ENCODE measurements around the gene MYZAP. TPM values are rescaled to one million over a fixed set of nuclear protein-coding genes. Genes with fewer than 3 reads are reported as not detected.
A peak's percentile ranks its signal among the peaks of the same experiment; 100 is the strongest.

Gene MYZAP
- total RNA-seq, 1 experiment from 2014 or later = 8.2 TPM

DNA sequence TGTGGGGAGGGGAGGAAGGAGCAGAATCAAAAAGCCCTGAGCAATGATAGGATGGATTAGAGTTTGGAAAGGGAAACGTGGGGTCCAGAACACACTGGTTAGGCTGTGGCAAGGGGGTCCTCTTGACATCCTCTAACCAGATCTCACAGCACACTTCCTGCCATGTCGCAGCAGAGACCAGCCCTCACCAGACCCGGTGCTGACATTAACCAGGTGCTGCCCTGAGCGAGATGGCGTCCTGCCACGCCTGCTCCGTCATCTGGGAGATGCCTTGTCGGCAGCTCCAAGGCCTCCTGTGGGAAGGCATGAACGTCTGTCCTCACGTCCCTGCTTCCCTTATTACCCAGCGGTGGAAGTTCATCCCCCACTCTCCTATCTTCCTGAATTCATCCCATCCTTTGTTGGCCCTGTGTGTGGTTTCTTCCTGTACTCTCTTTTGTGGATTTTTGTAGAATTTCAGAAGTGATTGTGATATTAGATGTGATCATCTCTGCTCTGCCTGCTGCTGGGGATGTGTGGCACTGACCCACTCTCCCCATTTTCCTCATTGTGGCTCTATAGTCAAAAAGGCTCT is 29.4 kb upstream of the MYZAP start:
- DNase-seq (ENCODE audit: low read depth) = no peak

DNA sequence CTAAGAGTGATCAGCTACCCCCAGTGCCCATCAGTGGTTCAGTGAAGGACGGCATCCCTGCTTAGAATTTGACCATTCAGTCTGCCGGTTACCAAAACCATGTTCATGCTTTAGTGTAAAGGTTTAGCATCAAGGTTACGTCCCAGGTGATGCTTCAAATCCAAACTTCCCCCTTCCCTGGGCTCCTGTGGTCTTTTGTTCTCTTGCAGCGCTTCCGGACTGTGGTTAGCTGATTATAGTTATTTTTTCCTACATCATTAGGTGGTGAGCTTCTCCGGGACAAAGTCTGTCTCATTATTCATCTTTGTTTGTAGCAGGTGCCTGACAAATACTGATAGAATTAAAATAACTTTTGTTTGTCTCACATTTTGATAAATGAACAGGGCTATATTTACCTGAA is 28.3 kb upstream of the MYZAP start:
- no peak for DNase-seq (ENCODE audit: low read depth)

DNA sequence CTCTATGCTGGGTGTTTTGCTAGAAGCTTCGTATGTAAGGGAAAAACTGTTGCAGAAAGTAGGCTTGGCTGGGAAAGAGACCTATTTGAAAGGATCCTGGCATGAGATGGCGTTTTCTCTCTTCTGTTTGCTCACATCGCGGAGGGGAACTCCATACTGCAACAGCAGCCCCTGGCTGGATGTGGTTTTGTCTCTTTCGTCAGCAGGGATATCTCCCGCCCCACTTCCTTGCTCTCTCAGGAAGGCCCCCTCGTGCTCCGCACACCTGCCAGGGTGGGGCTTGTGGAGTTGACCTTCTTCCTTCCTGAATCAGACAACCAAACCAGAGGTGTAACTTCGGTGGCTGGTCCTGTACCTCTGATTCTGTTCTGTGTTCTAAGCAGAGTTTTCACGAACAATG is 26.4 kb upstream of the MYZAP start:
- no peak for DNase-seq (ENCODE audit: low read depth)

DNA sequence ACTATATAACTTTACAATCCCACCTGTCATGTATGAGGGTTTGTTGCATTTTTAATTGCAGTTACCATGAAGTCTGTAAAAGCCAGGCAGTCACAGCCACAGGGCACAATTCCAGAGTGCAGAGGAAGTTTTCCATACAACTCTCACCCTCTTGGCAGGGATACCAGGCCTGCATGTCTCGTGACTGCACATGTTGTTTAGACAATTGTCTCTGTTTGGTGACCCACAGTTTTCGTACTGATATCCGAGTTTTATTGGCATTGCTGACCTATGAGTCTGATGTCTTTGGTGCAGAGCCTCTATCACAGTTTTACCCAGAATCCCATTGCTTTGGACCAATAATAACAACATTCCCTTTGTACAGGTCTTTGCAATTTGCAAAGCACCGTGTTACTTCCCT is 24.9 kb upstream of the MYZAP start:
- peak; percentile 92 for DNase-seq (ENCODE audit: low read depth)

DNA sequence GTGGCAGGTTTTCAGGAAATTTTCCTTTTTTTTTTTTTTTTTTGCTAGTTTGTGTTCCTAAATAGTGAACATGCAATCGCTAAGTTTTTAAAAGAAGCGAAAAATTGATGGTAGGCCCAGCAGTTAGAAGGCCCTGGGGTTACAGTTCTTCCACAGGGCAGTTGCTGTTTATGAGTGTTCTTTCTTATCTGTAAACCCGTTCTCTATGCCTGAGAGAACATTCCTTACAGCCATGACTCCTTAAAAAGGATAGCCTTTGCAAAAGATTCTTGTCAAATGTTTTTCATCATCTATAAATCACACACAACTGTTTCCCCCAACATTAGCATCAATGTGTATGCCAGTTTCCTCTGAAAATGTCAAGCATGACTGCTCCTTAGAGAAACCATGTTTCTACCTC is 23.8 kb upstream of the MYZAP start:
- DNase-seq (ENCODE audit: low read depth) = peak; percentile 18

DNA sequence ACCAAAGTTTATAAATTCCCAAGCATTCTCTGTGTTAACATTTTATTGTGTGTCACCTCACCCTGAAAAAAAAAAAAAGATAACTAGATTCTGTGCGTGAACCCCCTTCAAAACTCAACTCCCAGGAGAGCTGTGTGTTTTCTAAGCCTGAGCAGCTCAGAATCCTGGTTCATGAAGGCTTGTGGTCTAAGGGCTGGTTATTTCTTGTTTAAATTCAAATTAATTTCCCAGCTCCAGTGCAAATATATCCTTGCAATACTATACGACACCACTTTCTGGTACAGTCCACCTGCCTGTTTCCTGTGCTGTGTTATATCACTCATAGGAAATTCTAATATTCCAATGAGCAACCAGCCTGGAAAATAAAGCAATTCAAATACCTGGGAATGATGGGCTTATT is 23.4 kb upstream of the MYZAP start:
- no peak for DNase-seq (ENCODE audit: low read depth)

DNA sequence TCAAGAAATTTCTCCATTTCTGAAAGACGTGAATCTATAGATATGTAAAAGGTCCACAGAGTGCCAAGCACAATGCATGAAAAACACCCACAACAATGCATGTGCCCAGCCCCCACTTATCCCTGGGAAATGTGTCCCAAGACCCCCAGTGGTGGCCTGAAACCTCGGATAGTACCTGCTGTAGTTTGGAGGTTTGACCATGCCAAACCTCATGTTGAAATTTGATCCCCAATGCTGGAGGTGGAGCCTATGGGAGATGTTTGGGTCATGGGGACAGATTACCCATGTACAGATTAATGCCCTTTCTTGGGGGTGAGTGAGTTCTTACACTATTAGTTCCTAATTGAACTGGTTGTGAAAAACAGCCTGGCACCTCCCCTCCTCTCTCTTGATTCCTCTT is 21.4 kb upstream of the MYZAP start:
- DNase-seq (ENCODE audit: low read depth) = no peak

DNA sequence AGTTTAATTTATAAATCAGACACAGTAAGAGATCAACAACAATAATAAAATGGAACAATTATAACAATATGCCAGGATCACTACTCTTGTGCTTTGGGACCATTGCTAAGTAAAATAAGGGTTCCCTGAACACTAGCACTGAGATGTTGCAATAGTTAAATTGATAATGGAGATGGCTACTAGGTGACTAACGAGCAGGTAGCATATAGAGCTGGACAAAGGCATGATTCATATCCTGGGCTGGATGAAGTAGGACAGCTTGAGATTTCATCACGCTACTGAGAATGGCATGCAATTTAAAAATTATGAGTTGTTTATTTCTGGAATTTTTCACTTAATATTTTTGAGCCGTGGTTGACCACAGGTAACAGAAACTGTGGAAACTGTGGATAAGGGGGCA is 20.7 kb upstream of the MYZAP start:
- DNase-seq (ENCODE audit: low read depth) = peak; percentile 81

DNA sequence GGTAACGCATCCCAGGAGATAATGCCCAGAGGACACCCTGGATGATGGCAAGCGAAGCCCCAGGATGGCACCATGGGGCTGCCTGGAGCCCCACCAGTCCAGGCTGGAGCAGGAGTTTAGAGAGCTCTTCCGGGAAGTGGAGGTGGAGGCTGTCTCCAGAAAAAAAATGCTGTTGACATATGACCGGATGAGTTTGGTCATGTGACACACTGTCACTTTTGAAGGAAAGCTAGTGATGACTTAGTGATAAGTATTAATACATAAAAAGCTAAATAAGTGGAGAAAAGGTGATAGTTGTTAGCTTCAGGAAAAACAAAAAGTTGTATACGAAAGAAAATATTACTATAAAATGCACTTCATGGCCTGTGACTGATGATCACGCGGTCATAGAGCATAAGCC is 20.0 kb upstream of the MYZAP start:
- no peak for DNase-seq (ENCODE audit: low read depth)

DNA sequence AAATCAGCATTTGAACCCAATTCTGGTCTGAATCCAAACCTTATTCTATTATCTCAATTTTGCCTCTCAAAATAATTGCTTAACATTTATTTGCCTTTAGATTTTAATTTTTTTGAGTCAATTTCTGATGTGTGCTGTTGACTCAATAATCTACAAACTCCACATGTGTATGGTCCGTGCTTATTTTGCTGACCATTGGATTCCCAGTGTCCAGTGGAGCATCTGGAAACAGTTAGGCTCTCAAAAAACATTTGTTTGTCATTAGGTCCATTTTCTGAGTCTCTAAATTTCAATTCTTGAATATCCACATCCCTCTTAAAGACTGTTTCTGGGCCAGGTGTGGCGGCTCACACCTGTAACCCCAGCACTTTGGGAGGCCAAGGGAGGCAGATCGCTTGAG is 19.2 kb upstream of the MYZAP start:
- no peak for DNase-seq (ENCODE audit: low read depth)

DNA sequence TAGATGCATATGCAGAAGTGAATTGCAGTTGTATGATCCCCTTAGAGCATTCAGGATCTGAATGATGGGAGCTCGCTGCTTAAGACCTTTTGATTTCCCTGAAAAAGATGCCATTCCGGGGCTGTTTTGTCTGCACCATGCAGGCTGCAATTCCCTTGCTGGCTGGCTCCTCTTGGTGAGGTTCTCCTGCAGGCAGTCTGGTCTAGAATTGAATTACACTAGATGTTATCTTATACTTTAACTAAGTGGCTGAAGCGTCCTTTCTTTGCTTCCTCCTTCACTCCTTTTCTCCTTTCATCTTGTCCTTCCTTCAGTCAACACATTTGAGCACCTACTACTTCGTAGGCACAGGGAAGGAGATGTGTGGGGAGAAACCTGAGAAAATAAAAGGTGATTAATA is 18.6 kb upstream of the MYZAP start:
- no peak for DNase-seq (ENCODE audit: low read depth)

DNA sequence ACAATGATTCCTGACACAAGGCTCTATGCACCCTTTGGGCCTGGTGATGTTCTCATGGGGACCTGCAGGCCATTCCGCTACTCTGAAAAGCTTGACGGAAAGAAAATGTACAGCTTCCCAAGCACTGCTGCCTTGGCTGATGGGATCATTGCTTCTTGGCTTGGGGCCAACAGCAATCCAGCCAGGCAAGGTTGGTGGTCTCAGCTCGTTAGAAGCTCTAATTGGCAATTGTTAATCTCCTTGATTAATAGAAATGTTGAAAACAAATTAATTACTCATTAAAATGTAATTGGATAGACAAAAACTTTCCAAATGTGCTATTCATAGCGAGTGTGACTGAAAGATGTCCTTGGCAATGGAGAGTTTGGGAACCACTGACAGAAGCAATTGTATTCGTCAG is 16.3 kb upstream of the MYZAP start:
- no peak for DNase-seq (ENCODE audit: low read depth)

DNA sequence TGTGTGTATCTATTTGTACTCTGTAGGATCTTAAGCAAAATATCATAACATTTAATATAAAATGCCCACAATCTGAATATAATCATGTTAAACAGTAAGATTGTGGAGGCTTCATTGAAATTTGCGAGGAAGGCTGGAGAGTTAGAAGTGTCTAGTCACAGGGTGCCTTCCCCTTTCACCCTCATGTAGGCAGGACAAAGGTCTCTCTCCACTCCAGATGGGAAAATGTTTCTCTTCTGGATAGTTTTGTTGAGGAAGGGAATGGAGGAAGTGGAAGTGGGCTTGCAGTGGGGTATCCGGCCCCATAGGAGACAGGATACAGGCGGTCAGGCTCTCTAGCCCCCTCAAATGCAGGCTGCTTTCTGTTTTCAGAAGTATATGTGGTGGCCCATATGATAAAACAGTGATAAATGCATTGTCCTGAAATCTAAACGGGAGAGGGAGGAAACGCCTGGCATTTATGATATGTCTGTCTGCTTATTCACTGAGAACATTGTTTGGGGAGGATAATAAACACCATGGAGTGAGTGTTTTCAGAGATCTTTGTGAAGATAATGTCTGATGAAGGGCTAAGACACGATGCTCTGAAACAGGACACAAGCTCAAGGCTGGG is 13.3 kb upstream of the MYZAP start:
- DNase-seq (ENCODE audit: low read depth) = no peak

DNA sequence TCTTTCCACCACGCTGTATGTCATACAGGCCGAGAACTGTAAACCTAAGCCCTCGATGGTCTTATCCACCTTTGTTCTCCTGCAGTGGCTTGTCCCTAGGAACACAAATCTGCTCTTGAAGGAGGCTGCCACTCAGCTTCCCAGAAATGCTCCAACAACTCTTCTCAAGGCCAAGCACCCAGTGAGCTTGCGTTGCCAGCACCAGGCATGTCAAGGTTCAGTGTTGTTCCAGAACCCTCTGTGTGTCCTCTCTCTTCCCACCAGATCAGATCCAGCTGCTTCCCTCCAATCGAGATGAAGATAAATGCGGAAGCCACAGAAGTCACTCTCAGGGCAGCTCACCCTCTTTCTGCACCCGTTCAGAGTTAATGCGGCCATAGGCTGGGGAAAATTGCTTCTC is 11.3 kb upstream of the MYZAP start:
- DNase-seq (ENCODE audit: low read depth) = no peak

DNA sequence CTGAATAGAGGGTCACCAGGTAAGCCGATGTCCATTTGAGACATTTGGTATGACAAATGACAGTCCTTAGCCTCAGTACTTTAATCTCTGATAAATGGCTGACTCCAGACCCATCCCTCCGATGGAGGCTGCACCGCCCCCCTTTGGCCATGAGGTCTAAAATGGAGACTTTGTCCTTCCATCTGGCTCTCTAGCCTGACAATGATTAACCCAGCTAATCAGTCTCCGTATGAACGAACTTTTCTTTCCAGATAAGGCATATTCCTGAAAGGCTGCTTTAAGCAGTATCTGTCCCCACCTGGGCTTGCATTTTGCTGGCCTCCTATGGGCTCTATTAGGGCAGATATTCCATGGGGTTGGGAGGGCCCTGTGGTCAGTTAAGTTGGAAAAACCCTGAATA is 10.8 kb upstream of the MYZAP start:
- no peak for DNase-seq (ENCODE audit: low read depth)

DNA sequence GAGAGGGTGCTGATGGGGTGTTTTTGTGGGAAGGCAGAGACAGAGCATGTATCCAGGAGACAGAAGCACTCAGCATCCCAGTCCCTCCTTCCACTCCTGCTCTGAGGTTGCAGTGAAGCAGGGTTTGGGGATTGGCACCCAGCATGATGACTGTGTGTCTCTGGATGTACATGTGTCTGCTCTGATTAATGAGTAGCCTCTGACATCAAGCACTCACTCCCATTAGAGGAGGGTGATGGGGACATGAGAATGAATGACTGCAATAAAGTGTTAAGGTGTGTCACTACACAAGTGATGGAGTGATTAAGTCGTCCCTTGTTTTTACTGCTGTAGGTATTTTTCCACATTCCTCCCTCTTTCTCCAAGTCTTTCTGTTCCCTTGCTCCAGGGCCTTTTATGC is 9.6 kb upstream of the MYZAP start:
- no peak for DNase-seq (ENCODE audit: low read depth)

DNA sequence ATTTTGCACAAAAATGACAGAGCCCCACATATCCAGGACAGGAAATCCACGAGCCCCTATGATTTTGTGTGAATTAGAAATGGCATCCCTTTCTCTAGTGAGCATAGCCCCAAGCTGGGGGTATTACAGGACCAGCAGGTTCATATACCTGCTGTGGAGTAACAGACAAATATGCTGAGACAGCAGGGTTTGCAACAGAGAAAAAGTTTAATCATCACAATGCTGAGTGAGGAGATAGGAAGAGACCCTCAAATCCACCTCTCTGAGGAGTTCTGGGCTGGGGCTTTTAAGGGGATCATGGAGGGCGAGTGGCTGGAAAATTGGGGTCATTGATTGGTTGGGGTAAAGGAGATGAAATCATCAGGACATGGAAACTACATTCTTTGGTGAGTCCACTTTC is 8.4 kb upstream of the MYZAP start:
- DNase-seq (ENCODE audit: low read depth) = no peak

DNA sequence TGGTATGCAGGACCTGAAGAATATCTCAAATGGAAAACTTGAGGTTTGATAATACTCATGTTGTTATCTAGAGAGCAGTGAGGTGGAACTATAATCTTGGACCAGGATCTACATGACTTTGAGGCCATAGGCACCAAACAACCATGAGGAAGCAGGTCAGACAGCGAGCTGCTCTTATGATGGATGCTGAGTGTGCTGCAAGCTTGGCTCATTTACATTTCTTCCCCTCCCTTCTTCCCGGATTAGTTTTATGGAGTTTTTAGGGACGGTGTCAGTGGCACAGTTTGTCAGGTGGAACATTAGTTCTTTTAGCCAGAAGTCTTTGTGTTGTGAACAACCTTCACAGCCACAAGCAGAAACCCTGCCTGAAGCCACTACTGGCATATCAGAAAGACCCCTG is 8.0 kb upstream of the MYZAP start:
- DNase-seq (ENCODE audit: low read depth) = no peak

DNA sequence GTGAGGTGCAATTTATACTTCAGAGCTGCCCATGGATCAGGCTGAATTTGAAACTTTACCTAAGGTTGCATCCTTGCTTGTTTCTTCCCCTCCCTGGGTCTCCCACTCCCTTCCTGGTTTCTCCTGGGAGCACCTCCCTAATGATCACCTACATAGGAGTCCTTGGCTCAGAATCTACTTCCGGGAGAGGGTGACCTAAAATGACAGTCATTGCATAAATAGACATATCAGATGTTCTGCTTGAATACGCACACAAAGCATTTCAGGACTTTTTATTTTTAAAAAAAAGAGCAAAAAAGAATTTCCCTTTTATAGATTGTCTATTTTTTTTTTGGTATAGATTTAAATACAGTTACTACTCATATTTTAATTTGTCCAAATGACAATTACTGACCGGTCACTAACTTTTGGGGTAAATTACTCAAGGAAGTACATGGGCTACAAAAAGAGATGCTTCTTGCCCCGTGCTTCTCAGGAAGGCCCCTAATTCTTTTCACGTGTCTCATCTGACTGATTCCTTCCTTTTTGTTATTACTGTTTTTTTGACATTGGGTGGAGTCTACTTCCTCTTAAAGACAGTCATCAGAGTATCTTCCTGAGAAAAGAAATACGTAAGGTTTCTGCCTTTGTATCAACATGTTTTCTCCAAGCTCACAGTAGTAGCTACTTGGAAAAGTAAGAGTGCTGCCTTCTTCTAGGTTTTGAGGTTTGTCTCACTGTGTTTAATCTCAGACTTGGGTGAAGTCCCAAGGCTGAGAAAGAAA is 4.9 kb upstream of the MYZAP start:
- DNase-seq (ENCODE audit: low read depth) = no peak

DNA sequence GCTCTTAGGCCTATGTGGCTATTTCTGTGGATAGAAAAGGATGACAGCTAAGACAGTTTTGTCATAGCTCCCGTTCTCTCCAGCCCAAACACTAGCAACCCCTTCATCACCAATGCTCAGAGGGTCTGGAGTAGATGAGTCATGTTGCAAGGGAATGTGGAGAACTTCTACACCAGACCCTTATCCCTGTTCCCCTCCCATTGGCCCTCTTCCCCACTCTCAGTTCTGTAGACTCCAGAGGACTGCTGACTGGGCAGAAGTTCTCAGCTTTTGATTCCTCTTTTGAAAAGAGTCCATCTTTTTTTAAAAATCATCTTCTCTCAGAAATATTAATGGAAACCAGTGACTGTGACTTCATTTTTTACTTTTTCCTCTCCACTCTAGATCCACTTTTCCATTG is 2.4 kb upstream of the MYZAP start:
- DNase-seq (ENCODE audit: low read depth) = no peak

DNA sequence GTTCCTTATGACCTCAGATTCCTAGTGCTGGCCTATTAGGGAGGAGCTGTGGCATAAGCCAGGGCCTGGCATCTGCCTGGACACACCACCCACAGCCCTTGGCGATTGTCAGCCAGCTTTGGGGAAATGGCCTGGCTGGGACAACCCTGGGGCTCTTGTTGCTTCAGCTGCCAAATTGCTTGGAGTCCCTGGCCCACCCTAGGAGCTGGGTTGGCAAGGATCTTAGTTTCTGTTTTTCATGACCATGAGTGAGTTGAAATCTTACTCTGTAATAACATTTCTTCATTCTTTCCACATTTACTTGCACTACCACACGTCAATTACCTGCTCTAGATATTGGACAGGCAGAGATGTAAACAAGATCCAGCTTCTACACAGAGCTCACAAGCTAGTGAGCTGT is 1.9 kb upstream of the MYZAP start:
- DNase-seq (ENCODE audit: low read depth) = no peak

DNA sequence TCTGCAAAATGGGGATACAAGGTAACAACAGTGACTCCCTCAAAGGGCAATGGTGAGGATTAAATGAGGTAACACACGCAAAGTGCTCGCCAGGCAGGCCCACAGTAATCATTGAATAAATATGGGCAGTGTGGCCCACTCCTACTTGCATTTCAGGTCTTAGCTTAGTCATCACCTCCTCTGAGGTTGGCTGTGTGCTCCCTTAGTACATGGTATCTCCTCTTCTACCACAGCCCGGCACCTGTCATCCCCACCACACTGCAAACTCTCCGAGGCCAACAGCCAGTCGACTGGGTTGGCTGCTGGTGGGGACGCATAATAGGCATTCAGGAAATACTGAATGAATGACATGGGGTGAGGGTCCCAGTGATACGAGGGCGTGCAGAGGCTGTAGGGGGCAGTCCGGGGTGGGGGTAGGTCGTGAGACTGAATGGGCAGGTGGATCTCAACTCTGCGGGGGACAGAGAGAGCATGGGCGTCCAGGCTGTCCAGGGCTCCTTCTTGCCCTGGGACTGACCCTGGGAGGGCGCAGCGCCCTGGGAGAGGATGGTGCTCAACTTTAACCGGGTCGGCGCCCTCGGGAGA is 375 bp upstream of the MYZAP start:
- DNase-seq (ENCODE audit: low read depth) = no peak

DNA sequence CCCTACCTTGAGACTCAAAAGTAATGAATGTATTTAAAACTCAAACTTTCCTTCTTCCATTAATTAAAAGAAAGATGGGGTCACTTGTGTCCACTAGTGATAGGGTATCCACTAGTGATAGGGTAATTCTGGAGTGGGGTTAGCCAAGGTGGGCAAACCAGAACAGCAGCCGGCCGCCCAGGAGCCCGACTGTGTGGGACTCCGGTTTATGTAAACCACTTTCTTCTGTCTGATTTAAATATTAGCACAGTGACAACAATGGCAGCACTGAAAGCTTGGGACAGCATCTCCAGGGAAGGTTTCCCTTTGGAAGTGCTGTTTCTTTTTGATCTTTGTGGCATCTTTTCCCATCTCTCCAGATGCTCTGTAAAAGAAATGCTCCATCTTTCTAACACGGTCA is 722 bp downstream of the MYZAP start:
- DNase-seq (ENCODE audit: low read depth) = no peak
